GM13976 (cell line): ENCODE measurements around the gene PI16.

Experiments
- DNase-seq: peaks from one replicate; pipeline ENCODE4 v3.0.0; 2012; ENCODE audit warnings: low spot score
- CTCF ChIP-seq: IDR thresholded peaks from 2 replicates; pipeline ENCODE4 v1.5.1; 2012; ENCODE audit warnings: borderline replicate concordance, mild to moderate bottlenecking; ENCODE audit not compliant: insufficient read depth; ENCODE audit errors: extremely low read depth, missing control alignments, control extremely low read depth
- in situ Hi-C: fragments of 300-500 bp; cut with MboI; formaldehyde crosslinking; loops from one replicate; pipeline ENCODE4 v1.12.0; 2022; ENCODE audit warnings: low sequenced_read_pairs, mixed read lengths, inconsistent platforms; ENCODE audit not compliant: unreplicated experiment

Gene PI16

GRCh38 chr6:36954262-36954931 is at the start of gene PI16:
Gene PI16, plus strand, starts transcription at chr6:36954738. Its CDS starts 23 bp downstream, at chr6:36954761.
- in situ Hi-C loops, result no loop called here
- no peak for DNase-seq
- TF ChIP-seq CTCF, result no peak

- in situ Hi-C loops, result no loop called here
- DNase-seq, result no peak
- no peak for TF ChIP-seq CTCF
Observed at GRCh38 chr6:36904851-36905393, 49.6 kb upstream of the PI16 start.

- no peak for TF ChIP-seq CTCF
- DNase-seq, result no peak
- in situ Hi-C loops, result no loop called here
Observed at GRCh38 chr6:36906539-36907325, 47.8 kb upstream of the PI16 start.

GRCh38 chr6:36907781-36908180 is 46.8 kb upstream of the PI16 start:
- in situ Hi-C loops, result no loop called here
- DNase-seq, result no peak
- TF ChIP-seq CTCF, result no peak

- in situ Hi-C loops, result no loop called here
- no peak for DNase-seq
- no peak for TF ChIP-seq CTCF
Observed at GRCh38 chr6:36908747-36909146, 45.8 kb upstream of the PI16 start.

GRCh38 chr6:36912030-36912454 is 42.5 kb upstream of the PI16 start:
- in situ Hi-C loops, result no loop called here
- no peak for TF ChIP-seq CTCF
- DNase-seq, result no peak
